Stomach (tissue), 4 donors: ENCODE measurements around the gene RBM10.

Experiments
- CTCF ChIP-seq, 7 experiments: fragments of 450-650 bp in 4 of 7; fragments of 200-600 bp in 3 of 7; sonication (generic) in 3 of 7; IDR thresholded peaks; one replicate each; pipeline ENCODE4 v1.5.1; 2016 to 2019; ENCODE audit warnings: antibody characterized with exemption in 7 of 7, control low read depth in 2 of 7, mild to moderate bottlenecking in 1 of 7
- EP300 ChIP-seq: sonication (generic); formaldehyde crosslinking; IDR thresholded peaks from one replicate; pipeline ENCODE4 v1.6.1; 2017; ENCODE audit warnings: antibody characterized with exemption
- POLR2A ChIP-seq, 4 donors: fragments of 450-650 bp; IDR thresholded peaks; one replicate each; pipeline ENCODE4 v1.6.1; 2016; ENCODE audit warnings: antibody characterized with exemption in 4 of 4, control low read depth in 2 of 4, mild to moderate bottlenecking in 1 of 4, moderate library complexity in 1 of 4
- POLR2AphosphoS5 ChIP-seq, 3 donors: sonication (generic); formaldehyde crosslinking; IDR thresholded peaks; one replicate each; pipeline ENCODE4 v1.6.1; 2016; ENCODE audit warnings: antibody characterized with exemption in 3 of 3

DNA sequence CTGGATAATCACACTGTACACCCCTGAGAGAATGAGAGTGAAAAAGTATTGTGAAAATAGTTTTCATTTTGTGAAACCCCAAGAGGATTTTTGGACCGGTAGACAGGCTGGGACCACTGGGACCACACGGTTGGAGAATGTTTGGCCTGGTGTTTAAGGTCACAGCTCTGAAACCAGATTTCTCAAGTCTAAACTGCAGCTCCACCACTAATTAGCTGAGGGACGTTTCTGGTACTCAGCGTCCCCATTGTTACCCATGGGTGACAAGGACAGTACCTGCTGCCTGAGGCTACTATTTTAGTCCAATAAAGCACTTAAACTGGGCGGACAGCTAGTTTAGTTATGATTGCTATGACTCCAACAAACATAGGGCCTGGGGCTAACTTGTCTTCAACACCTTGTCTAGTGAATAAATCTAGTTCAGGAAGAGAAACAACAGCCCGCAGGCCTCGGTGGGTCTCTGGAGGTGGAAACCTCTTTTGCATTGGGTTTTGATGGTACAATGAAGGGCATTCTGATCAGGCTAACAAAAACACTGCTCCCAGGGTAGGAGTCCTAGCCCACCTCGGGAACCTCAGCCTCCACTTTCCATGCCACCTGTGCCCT lies 87.3 kb downstream of the RBM10 start:
- TF ChIP-seq CTCF (IDR thresholded peaks at IDR 0.05), result no peak
- TF ChIP-seq POLR2A (IDR thresholded peaks at IDR 0.05), result no peak
- no peak for TF ChIP-seq POLR2AphosphoS5 (IDR thresholded peaks at IDR 0.05)
- TF ChIP-seq EP300, result no peak
